Neural cell (in vitro differentiated cells): ENCODE data around the gene ARHGEF1. TPM values are rescaled to one million over a fixed set of nuclear protein-coding genes. Genes with fewer than 3 reads are reported as not detected.

Experiments
- H2AFZ ChIP-seq: fragments of 200-600, 300-800 bp; sonication (generic), shearing (Covaris generic); 2 replicates; pipeline ENCODE4 v1.6.0; 2014; ENCODE audit warnings: low read depth, mild to moderate bottlenecking, antibody characterized with exemption, low read length, moderate library complexity
- H3F3A ChIP-seq: fragments of 200-600 bp; shearing (Covaris generic); 2 replicates; pipeline ENCODE4 v1.6.1; 2016; ENCODE audit warnings: mild to moderate bottlenecking, moderate library complexity, mixed read lengths, antibody characterized with exemption, low read length; ENCODE audit not compliant: insufficient read depth, poor library complexity, severe bottlenecking
- H3K27ac ChIP-seq: fragments of 200-600, 300-800 bp; sonication (generic), shearing (Covaris generic); 2 replicates; pipeline ENCODE4 v1.5.1; 2014; ENCODE audit warnings: mild to moderate bottlenecking, low read length, moderate library complexity
- H3K27me3 ChIP-seq: fragments of 300-800, 200-600 bp; sonication (generic), shearing (Covaris generic); 2 replicates; pipeline ENCODE4 v1.6.0; 2014; ENCODE audit warnings: mild to moderate bottlenecking, low read depth, low read length, moderate library complexity; ENCODE audit not compliant: insufficient read depth
- H3K36me3 ChIP-seq: fragments of 300-800, 200-600 bp; sonication (generic), shearing (Covaris generic); 2 replicates; pipeline ENCODE4 v1.5.1; 2014; ENCODE audit warnings: mild to moderate bottlenecking, antibody characterized with exemption, low read length, moderate library complexity; ENCODE audit not compliant: insufficient read depth
- H3K4me2 ChIP-seq: fragments of 300-800, 200-600 bp; sonication (generic), shearing (Covaris generic); 2 replicates; pipeline ENCODE4 v1.6.0; 2014; ENCODE audit warnings: mild to moderate bottlenecking, low read length
- H3K4me3 ChIP-seq: fragments of 300-800, 200-600 bp; sonication (generic), shearing (Covaris generic); 2 replicates; pipeline ENCODE4 v1.5.1; 2014; ENCODE audit warnings: mild to moderate bottlenecking, low read length, moderate library complexity
- H3K79me2 ChIP-seq: fragments of 200-600 bp; shearing (Covaris generic); replicated peaks from 2 replicates; pipeline ENCODE4 v1.6.0; 2014; ENCODE audit warnings: mild to moderate bottlenecking, low read length, moderate library complexity; ENCODE audit not compliant: insufficient read depth
- H3K9ac ChIP-seq: fragments of 300-800, 200-600 bp; sonication (generic), shearing (Covaris generic); 2 replicates; pipeline ENCODE4 v1.6.1; 2016; ENCODE audit warnings: mild to moderate bottlenecking, low read length, mixed read lengths
- H3K9me2 ChIP-seq: fragments of 200-600 bp; shearing (Covaris generic); 2 replicates; pipeline ENCODE4 v1.6.1; 2016; ENCODE audit warnings: mild to moderate bottlenecking, low read length, mixed read lengths; ENCODE audit not compliant: insufficient read depth
- H3K9me3 ChIP-seq: fragments of 200-600, 300-800 bp; sonication (generic), shearing (Covaris generic); 2 replicates; pipeline ENCODE4 v1.6.1; 2016; ENCODE audit warnings: mild to moderate bottlenecking, mixed run types, low read length, moderate library complexity, mixed read lengths
- H4K20me1 ChIP-seq: fragments of 200-600 bp; shearing (Covaris generic); 2 replicates; pipeline ENCODE4 v1.6.1; 2016; ENCODE audit warnings: mild to moderate bottlenecking, mixed run types; ENCODE audit not compliant: insufficient read depth
- EP300 ChIP-seq: fragments of 450-650 bp; conservative IDR thresholded peaks from 2 replicates; pipeline ENCODE4 v1.6.1; 2014; ENCODE audit warnings: antibody characterized with exemption, mild to moderate bottlenecking, moderate library complexity; ENCODE audit not compliant: poor library complexity, severe bottlenecking
- EZH2 ChIP-seq: fragments of 200-600, 300-800 bp; shearing (Covaris generic), sonication (generic); IDR thresholded peaks from 2 replicates; pipeline ENCODE4 v1.6.1; 2014; ENCODE audit warnings: antibody characterized with exemption, low read length, borderline replicate concordance, mild to moderate bottlenecking; ENCODE audit not compliant: insufficient read depth, poor library complexity, severe bottlenecking
- MXI1 ChIP-seq: fragments of 450-650 bp; conservative IDR thresholded peaks from 2 replicates; pipeline ENCODE4 v1.6.1; 2014; ENCODE audit warnings: antibody characterized with exemption, mild to moderate bottlenecking; ENCODE audit not compliant: poor library complexity, severe bottlenecking
- POLR2AphosphoS5 ChIP-seq: IDR thresholded peaks from 2 replicates; pipeline ENCODE4 v1.6.1; 2012
- RAD21 ChIP-seq: fragments of 450-650 bp; conservative IDR thresholded peaks from 2 replicates; pipeline ENCODE4 v1.6.1; 2014; ENCODE audit warnings: antibody characterized with exemption, mild to moderate bottlenecking, moderate library complexity
- REST ChIP-seq: IDR thresholded peaks from 2 replicates; pipeline ENCODE4 v1.6.1; 2012; ENCODE audit warnings: borderline replicate concordance
- SMC3 ChIP-seq: fragments of 450-650 bp; conservative IDR thresholded peaks from 2 replicates; pipeline ENCODE4 v1.6.1; 2014; ENCODE audit warnings: antibody characterized with exemption, mild to moderate bottlenecking, moderate library complexity; ENCODE audit not compliant: poor library complexity
- TAF1 ChIP-seq: IDR thresholded peaks from 2 replicates; pipeline ENCODE4 v1.6.1; 2012; ENCODE audit warnings: low read depth
- polyA plus RNA-seq: library from polyadenylated mRNA; depleted of rRNA; stranded (reverse); fragments of >200 nt; gene quantifications from 2 replicates; pipeline ENCODE4 v1.2.3, GENCODE V29; 2014
- TF ChIP-seq, protein P1 (sequence below): fragments of 450-650 bp; IDR thresholded peaks from 2 replicates; pipeline ENCODE4 v1.5.1; 2014; ENCODE audit warnings: antibody characterized with exemption, mild to moderate bottlenecking, moderate library complexity; ENCODE audit not compliant: poor library complexity, severe bottlenecking

ARHGEF1 gene
- polyA plus RNA-seq, 1 donor from 2014 or later: 12.0 TPM

DNA sequence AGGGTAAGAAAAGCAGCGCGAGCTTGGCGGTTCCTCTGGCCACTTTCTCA lies 38.2 kb upstream of the ARHGEF1 start, which contains the start of gene DMRTC2:
Gene DMRTC2 (plus strand): TSS at position 42 of the 50 bp plus-strand sequence. CDS start 2,387 bp downstream, outside the sequence.
- TF ChIP-seq POLR2AphosphoS5 (no peak), MXI1 (no peak), SMC3 (no peak), TAF1 (no peak), EZH2 (no peak)
- no peaks in the 10 kb centered on the region for H3K9me2 ChIP-seq

GRCh38 chr19:41845051-41845590 lies 37.9 kb upstream of the ARHGEF1 start:
- no peaks in the 10 kb centered on the region for H3K9me3 ChIP-seq
- no peaks in the 10 kb centered on the region for H3K36me3 ChIP-seq
- H3F3A ChIP-seq: no peaks in the 10 kb centered on the region
- no peaks in the 10 kb centered on the region for H4K20me1 ChIP-seq
- no peak overlapping the region for H3K4me3 ChIP-seq
- no peak overlapping the region for H3K4me2 ChIP-seq
- TF ChIP-seq POLR2AphosphoS5: no peak
- TF ChIP-seq, protein P1, sequence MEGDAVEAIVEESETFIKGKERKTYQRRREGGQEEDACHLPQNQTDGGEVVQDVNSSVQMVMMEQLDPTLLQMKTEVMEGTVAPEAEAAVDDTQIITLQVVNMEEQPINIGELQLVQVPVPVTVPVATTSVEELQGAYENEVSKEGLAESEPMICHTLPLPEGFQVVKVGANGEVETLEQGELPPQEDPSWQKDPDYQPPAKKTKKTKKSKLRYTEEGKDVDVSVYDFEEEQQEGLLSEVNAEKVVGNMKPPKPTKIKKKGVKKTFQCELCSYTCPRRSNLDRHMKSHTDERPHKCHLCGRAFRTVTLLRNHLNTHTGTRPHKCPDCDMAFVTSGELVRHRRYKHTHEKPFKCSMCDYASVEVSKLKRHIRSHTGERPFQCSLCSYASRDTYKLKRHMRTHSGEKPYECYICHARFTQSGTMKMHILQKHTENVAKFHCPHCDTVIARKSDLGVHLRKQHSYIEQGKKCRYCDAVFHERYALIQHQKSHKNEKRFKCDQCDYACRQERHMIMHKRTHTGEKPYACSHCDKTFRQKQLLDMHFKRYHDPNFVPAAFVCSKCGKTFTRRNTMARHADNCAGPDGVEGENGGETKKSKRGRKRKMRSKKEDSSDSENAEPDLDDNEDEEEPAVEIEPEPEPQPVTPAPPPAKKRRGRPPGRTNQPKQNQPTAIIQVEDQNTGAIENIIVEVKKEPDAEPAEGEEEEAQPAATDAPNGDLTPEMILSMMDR: no peak
- H3K27me3 ChIP-seq: no peaks in the 10 kb centered on the region
- no peak overlapping the region for H2AFZ ChIP-seq
- H3K9ac ChIP-seq: no peak overlapping the region
- no peak overlapping the region for H3K27ac ChIP-seq
- H3K9me2 ChIP-seq: no peaks in the 10 kb centered on the region
- no peaks in the 10 kb centered on the region for H3K79me2 ChIP-seq

More for the DNA sequence above, 38.2 kb upstream of the ARHGEF1 start, which contains the start of gene DMRTC2:
- Histone ChIP-seq H3K27ac (no peak within 1 kb of the TSS), H4K20me1 (no peaks in the 10 kb centered on the region), H3K36me3 (no peaks in the 10 kb centered on the region), H2AFZ (no peak within 1 kb of the TSS), H3K9ac (no peak within 1 kb of the TSS), H3F3A (no peaks in the 10 kb centered on the region), H3K27me3 (no peaks in the 10 kb centered on the region), H3K4me3 (no peak within 1 kb of the TSS), H3K79me2 (no peaks in the 10 kb centered on the region), H3K4me2 (no peak within 1 kb of the TSS), H3K9me3 (no peaks in the 10 kb centered on the region)

- Histone ChIP-seq H3F3A (no peaks in the 10 kb centered on the region), H3K79me2 (no peaks in the 10 kb centered on the region), H3K9me2 (no peaks in the 10 kb centered on the region), H3K27me3 (no peaks in the 10 kb centered on the region), H3K9ac (no peak overlapping the region), H3K9me3 (no peaks in the 10 kb centered on the region), H2AFZ (no peak overlapping the region), H3K4me3 (no peak overlapping the region), H3K36me3 (no peaks in the 10 kb centered on the region), H3K27ac (no peak overlapping the region), H3K4me2 (no peak overlapping the region), H4K20me1 (no peaks in the 10 kb centered on the region)
- TF ChIP-seq EZH2 (no peak), SMC3 (no peak), RAD21 (no peak), MXI1 (no peak), TAF1 (no peak), POLR2AphosphoS5 (no peak), REST (no peak), EP300 (no peak)
- TF ChIP-seq, protein P1: no peak
These were observed 35.5 kb upstream of the ARHGEF1 start for GRCh38 chr19:41847351-41848105.
